Endodermal cell (in vitro differentiated cells): Measurements from ENCODE around the gene CROCC2. TPM values are rescaled to one million over a fixed set of nuclear protein-coding genes. Genes with fewer than 3 reads are reported as not detected.

Experiments used
- DNase-seq: peaks from one replicate; pipeline ENCODE4 v3.0.0-alpha.2; 2017
- H3K27ac ChIP-seq: 2 replicates; pipeline ENCODE4 v1.5.1; 2013; ENCODE audit warnings: mild to moderate bottlenecking, low read depth, low read length, moderate library complexity
- H3K27me3 ChIP-seq: 2 replicates; pipeline ENCODE4 v1.6.1; 2013; ENCODE audit warnings: mild to moderate bottlenecking, low read length, moderate library complexity; ENCODE audit not compliant: insufficient read depth, control insufficient read depth, poor library complexity, severe bottlenecking
- H3K36me3 ChIP-seq: 2 replicates; pipeline ENCODE4 v1.7.0; 2013; ENCODE audit warnings: mild to moderate bottlenecking, low read length, moderate library complexity; ENCODE audit not compliant: control insufficient read depth, insufficient read depth
- H3K4me1 ChIP-seq: one replicate; pipeline ENCODE4 v1.7.0; 2013; ENCODE audit warnings: low read length; ENCODE audit not compliant: control insufficient read depth, insufficient read depth
- H3K4me3 ChIP-seq: 2 replicates; pipeline ENCODE4 v1.5.1; 2013; ENCODE audit warnings: mild to moderate bottlenecking, low read length, moderate library complexity
- H3K9ac ChIP-seq: 2 replicates; pipeline ENCODE4 v1.6.1; 2013; ENCODE audit warnings: mild to moderate bottlenecking, low read length, moderate library complexity; ENCODE audit not compliant: poor library complexity, severe bottlenecking; ENCODE audit errors: extremely low read depth
- H3K9me3 ChIP-seq: 2 replicates; pipeline ENCODE4 v1.6.1; 2013; ENCODE audit warnings: mild to moderate bottlenecking, low read length, moderate library complexity; ENCODE audit not compliant: control insufficient read depth
- H3K27ac Mint-ChIP-seq: 2 replicates; pipeline ENCODE4 v1.8.0; 2020; ENCODE audit warnings: mixed read lengths
- H3K27me3 Mint-ChIP-seq: 2 replicates; pipeline ENCODE4 v1.8.0; 2021; ENCODE audit warnings: mild to moderate bottlenecking, mixed read lengths; ENCODE audit not compliant: insufficient read depth
- H3K36me3 Mint-ChIP-seq: 2 replicates; pipeline ENCODE4 v1.8.0; 2020; ENCODE audit warnings: low read depth, mixed read lengths
- H3K4me1 Mint-ChIP-seq: 2 replicates; pipeline ENCODE4 v1.8.0; 2020; ENCODE audit warnings: mixed read lengths
- H3K4me3 Mint-ChIP-seq: 2 replicates; pipeline ENCODE4 v1.8.0; 2020; ENCODE audit warnings: mild to moderate bottlenecking, moderate library complexity, mixed read lengths
- H3K9me3 Mint-ChIP-seq: 2 replicates; pipeline ENCODE4 v1.8.0; 2020; ENCODE audit warnings: mild to moderate bottlenecking, mixed read lengths
- CTCF ChIP-seq: fragments of 200-600 bp; sonication (generic); conservative IDR thresholded peaks from 2 replicates; pipeline ENCODE4 v1.5.0; 2021; ENCODE audit warnings: antibody characterized with exemption, mild to moderate bottlenecking
- WGBS, 2 experiments: methylation state at CpG; one replicate each; pipeline versions ENCODE4 v1.1.5 to v1.1.7; 2013; ENCODE audit warnings: missing lambda C conversion rate in 2 of 2, mixed read lengths in 1 of 2; ENCODE audit not compliant: insufficient coverage in 1 of 2, insufficient read length in 1 of 2; 5-methylcytosine and 5-hydroxymethylcytosine counted together
- total RNA-seq, 2 donors: library from RNA; stranded (reverse); fragmentation: NEBNext Ultra II Directional in 1 of 2; extraction: Animal tissue kit (Norgen Biotek cat#: 25700) in 1 of 2; gene quantifications; 2 replicates in 1 of 2; 3 replicates in 1 of 2; pipeline ENCODE4 v1.2.1, GENCODE V29; 2021

Gene CROCC2
- total RNA-seq, 2 donors from 2014 or later, result not detected

GRCh38 chr2:240993446-240994170 is 87.5 kb downstream of the CROCC2 start:
- Histone ChIP-seq H3K9ac (no peak overlapping the region), H3K9me3 (no peaks in the 10 kb centered on the region), H3K4me1 (no peaks in the 10 kb centered on the region), H3K27me3 (peaks cover 14% of the 10 kb centered on the region), H3K27ac (no peak overlapping the region), H3K36me3 (no peaks in the 10 kb centered on the region), H3K4me3 (no peak overlapping the region)
- TF ChIP-seq CTCF, result no peak
- Mint-ChIP-seq H3K36me3 (no peaks in the 10 kb centered on the region), H3K27me3 (peaks cover 6% of the 10 kb centered on the region), H3K4me1 (peaks cover 1% of the 10 kb centered on the region), H3K9me3 (no peaks in the 10 kb centered on the region), H3K27ac (no peak overlapping the region), H3K4me3 (no peak overlapping the region)
- DNase-seq, result peak; percentile 25
- WGBS, 2 experiments, result 90 to 96% methylated on average over 9 to 19 of the region's 19 CpGs

- no peaks in the 10 kb centered on the region for H3K4me1 ChIP-seq
- no peak overlapping the region for H3K4me3 Mint-ChIP-seq
These were observed 88.2 kb downstream of the CROCC2 start for GRCh38 chr2:240994171-240994896.

More at GRCh38 chr2:240994171-240994896, 88.2 kb downstream of the CROCC2 start:
- no peak overlapping the region for H3K4me3 ChIP-seq
- peaks cover 1% of the 10 kb centered on the region for H3K4me1 Mint-ChIP-seq
- no peaks in the 10 kb centered on the region for H3K36me3 ChIP-seq
- peaks cover 21% of the 10 kb centered on the region for H3K27me3 ChIP-seq
- no peak overlapping the region for H3K27ac Mint-ChIP-seq
- peak; percentile 42 for DNase-seq
- H3K9me3 ChIP-seq, result no peaks in the 10 kb centered on the region
- no peak for TF ChIP-seq CTCF
- H3K9ac ChIP-seq, result no peak overlapping the region
- H3K9me3 Mint-ChIP-seq, result no peaks in the 10 kb centered on the region
- H3K27me3 Mint-ChIP-seq, result peaks cover 6% of the 10 kb centered on the region
- WGBS, 2 experiments, result 73 to 81% methylated on average over 10 to 16 of the region's 16 CpGs
- H3K36me3 Mint-ChIP-seq, result no peaks in the 10 kb centered on the region
- no peak overlapping the region for H3K27ac ChIP-seq
